CD4-positive, alpha-beta T cell treated with Interleukin-4 for 1 hour (primary cell): ENCODE results near the gene GSTO1.
A peak's percentile ranks its signal among the peaks of the same experiment; 100 is the strongest.

Experiments
- DNase-seq, 2 donors: peaks; one replicate each; pipeline ENCODE4 v3.0.0-alpha.2; 2020 to 2022

The GSTO1 gene

GRCh38 chr10:104279550-104280259 lies 25.0 kb downstream of the GSTO1 start:
- DNase-seq, result no peak

GRCh38 chr10:104281694-104282093 lies 27.0 kb downstream of the GSTO1 start:
- DNase-seq, result no peak

- DNase-seq, result no peak
These were observed 30.2 kb downstream of the GSTO1 start for GRCh38 chr10:104284846-104285245.

GRCh38 chr10:104286939-104287338 lies 32.2 kb downstream of the GSTO1 start:
- no peak for DNase-seq

GRCh38 chr10:104288355-104288754 lies 33.7 kb downstream of the GSTO1 start:
- DNase-seq, result no peak

- peak; percentile 89 for DNase-seq
These were observed 36.8 kb downstream of the GSTO1 start for GRCh38 chr10:104291439-104291951.

- no peak for DNase-seq
These were observed 38.3 kb downstream of the GSTO1 start for GRCh38 chr10:104293011-104293410.

- DNase-seq, result no peak
These were observed 39.2 kb downstream of the GSTO1 start for GRCh38 chr10:104293781-104294321.

GRCh38 chr10:104296687-104297436 lies 42.2 kb downstream of the GSTO1 start:
- DNase-seq, result no peak

- DNase-seq, result no peak
These were observed 43.3 kb downstream of the GSTO1 start for GRCh38 chr10:104297697-104298660.

- DNase-seq, result no peak
These were observed 44.6 kb downstream of the GSTO1 start for GRCh38 chr10:104299031-104299904.

- DNase-seq, result no peak
These were observed 45.5 kb downstream of the GSTO1 start for GRCh38 chr10:104300002-104300735.

GRCh38 chr10:104300736-104301292 lies 46.1 kb downstream of the GSTO1 start:
- no peak for DNase-seq

- DNase-seq, result no peak
These were observed 47.4 kb downstream of the GSTO1 start for GRCh38 chr10:104301907-104302690.

GRCh38 chr10:104303594-104304355 lies 49.1 kb downstream of the GSTO1 start:
- peak in 1 of 2 donors; percentile 41 for DNase-seq

GRCh38 chr10:104304356-104304745 lies 49.7 kb downstream of the GSTO1 start:
- DNase-seq, result no peak

GRCh38 chr10:104304927-104305326 lies 50.2 kb downstream of the GSTO1 start:
- DNase-seq, result no peak

GRCh38 chr10:104306897-104307296 lies 52.2 kb downstream of the GSTO1 start:
- no peak for DNase-seq
